NCI-H2029 (cell line): ENCODE measurements around the gene POLR1A.

ENCODE experiments used
- DNase-seq: peaks from one replicate; lab custom pipeline; 2025; lab: John Stamatoyannopoulos, UW

POLR1A gene

DNA sequence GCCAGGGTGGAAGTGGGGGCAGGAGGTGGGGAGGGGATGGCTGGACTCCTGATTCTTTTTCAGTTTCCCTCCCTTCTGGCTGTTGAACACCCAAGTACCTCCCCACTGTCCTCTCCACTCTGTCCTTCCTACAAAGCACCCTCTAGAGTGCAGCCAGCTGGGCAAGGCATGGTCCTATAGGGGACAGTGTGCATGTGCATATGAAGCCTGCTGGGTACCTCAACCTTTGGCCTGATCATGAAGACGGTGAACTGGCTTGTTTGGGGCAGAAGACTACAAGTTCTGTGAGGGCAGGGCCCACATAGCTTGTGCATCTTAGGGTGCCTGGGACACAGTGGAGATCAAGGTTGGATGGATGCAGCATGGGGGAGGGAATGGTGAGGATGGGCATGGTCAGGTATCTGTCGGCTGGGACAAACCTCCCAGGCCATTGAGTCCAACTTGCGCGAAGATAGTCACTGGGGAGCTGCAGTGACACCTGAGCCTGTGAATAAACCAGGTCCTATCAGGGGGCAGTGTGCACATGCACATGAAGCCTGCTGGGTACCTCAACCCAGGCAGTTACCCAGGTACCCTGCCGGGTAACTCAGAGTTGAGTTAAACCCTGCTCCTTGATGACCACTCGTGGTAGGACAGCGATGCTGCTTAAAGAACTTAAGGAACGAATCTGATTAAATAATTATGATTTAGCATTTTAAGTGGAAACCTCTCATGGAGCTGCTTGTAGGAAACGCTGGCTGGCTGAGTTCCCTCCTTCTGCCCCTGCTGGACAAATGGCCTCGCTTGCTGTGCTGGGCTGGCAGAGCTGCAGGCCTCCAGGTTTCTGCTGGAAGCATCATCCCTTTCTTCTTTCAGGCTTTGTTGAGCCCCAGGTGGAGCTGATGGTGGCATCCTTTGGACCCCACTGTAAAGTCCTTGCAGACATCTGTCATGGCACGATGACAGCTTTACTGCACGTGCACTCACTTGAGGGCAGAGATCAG is 84.0 kb downstream of the POLR1A start:
- no peak for DNase-seq

GRCh38 chr2:86020984-86021383 is 84.7 kb downstream of the POLR1A start:
- DNase-seq, result no peak

DNA sequence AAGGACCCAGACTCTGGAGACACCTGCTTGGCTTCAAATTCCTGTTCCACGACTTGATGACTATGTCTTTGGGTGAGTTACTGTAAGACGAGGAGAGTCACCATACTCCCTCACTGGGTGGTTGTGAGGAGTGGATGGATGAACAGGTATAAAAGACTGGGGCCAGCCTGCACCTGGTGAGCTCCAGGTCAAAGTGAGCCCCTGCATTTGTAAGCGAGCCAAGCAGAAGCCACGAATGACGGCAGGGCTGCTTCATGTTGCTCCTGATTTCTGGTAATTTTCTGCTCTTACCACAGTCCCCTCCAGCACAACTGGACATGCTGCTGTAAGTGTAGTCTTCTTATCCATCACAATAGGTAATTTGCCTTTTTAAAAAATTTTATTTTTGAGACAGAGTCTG is 86.6 kb downstream of the POLR1A start:
- DNase-seq, result no peak

DNA sequence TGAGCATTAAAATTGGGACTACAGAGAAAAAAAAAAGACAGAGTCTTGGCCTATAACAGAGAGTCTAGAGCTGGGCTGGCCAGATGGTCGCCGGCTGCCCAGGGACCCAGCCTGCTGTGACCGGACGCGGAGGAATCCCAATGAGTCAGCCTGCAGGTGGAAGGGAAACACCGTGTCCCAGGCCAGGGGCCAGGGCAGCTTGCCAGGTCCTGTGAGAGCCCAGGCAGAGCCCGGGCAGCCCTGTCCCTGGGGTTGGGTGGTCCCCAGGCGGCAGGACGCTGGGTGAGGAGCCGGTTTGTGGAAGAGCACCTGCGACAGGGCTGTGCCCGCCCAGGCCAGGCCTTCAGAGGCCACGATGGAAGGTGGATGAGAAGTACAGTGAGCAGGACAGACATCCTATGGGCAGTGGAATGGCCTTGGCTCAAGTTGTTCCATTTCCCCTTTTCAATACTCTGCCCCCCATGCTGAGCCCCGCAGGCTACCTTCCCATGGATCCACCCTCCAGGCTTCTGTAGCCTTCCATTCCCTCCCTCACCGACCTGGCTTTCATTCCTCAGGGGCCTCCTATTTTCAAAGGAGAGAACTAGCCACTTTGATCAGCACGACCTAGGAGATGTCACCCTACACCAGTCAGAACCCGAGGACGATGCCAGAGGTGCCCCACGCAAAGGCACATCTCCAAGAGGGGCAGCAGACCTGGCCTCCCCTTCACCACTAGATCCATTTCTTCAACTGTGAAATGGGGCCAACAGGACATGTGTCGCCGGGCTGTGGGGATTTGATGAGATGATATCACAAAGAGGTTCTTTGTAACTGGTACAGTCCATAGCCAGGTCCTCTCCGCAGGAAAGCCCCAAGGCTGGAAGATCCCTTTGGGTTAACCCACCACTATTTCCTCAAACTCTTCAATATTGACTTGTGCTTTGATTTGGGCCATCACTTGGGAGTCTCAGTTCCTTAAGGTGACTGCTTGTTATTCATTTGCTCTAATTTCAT is 87.5 kb downstream of the POLR1A start:
- DNase-seq, result no peak

GRCh38 chr2:86016581-86016980 is 89.1 kb downstream of the POLR1A start:
- no peak for DNase-seq

DNA sequence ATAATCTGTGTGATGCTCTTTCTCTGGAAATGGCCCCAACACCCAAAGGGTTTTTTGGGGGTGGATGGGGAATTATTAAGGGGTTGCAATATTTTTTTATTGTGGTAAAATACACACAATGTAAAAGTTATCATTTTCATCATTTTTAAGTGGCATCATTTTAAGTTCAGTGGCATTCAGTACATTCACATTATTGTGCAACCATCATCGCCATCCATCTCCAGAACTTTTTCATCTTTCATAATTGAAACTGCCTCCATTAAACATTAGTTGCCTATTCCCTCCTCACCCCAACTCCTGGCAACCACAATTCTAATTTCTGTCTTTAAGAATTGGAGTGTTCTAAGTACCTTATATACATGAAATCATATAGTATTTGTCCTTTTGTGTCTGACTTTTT is 90.0 kb downstream of the POLR1A start:
- no peak for DNase-seq

- DNase-seq, result no peak
Observed at GRCh38 chr2:86015006-86015405, 90.7 kb downstream of the POLR1A start.

DNA sequence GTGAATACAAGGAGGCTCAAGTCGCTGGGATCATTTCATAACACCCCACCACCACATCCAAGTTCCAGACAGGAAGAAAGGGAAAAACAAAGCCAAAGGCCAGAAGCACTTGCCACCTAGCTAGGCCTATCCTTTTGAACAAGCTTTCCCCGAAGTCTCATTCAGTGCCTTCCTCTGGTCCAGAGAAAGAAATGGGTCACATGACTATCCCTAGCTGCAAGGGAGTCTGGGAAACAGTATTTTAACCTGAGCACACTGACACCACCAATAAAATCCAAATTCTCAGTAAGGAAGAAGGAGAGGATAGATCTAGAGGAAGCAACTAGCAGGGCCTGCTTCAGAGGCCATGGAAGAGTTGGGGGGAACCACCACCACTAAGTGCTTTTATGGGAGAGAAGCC is 91.2 kb downstream of the POLR1A start:
- DNase-seq, result no peak

GRCh38 chr2:86012007-86012712 is 93.5 kb downstream of the POLR1A start:
- DNase-seq, result no peak

DNA sequence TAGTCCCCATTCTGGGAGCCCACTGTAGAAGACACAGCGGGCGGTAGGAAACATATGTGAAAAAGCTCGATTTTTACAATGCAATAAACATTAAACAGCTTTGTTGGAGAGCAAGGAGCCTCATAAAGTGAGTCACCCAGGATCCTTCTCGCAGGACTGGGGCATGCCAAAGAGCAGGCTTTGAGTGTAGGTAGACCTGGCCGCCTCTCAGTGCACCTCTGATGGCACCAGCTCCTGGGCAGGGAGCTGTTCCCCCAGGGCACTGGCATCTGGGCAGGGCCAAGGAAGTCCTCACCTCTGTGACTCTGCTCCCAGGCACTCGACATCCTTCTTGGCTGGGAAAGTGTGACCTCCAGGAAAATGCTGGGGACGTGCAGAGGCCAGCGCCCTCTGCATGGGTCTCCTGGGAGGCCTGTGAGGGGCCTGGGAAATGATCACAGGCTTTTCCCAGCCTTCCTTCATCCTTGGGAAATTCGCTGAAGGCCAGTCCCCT is 94.2 kb downstream of the POLR1A start:
- DNase-seq, result no peak

DNA sequence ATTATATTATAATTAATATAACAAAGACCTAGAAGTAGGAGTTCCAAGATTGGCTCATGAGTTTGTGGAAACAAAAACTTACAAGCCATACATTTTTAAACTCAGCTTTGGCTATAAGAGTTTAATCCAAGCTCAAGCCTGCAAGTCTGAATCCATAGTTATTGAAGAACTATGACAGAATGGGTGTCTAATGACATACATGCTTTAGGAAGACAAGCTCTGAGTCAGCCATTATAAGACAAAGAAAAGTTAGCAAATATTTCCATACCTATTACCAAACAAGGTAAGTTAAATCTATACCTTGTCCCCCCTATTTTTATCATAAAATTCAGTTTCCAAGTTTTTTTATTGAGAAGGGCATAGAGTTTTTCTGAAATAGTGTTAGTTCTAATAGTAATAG is 95.6 kb downstream of the POLR1A start:
- DNase-seq, result no peak

- no peak for DNase-seq
Observed at GRCh38 chr2:86006524-86006923, 99.2 kb downstream of the POLR1A start.

DNA sequence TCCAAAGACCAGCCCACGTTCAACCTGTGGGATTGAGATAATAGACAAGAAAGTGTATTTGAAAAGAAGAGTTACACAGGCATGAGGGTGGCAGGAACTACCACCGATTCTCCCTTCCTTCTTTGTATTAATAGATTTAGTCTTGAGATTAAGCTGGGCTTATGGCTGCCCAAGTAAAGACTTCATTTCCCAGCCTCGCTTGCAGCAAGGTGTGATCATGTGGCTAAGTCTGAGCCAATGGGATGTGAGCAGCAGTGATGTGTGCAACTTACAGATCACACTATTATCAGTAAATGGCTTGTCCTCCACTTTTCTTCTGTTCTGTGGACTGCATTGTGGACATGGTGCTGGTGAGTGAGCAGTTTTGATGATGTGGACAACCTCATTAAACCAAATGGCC is 101.7 kb downstream of the POLR1A start:
- no peak for DNase-seq

DNA sequence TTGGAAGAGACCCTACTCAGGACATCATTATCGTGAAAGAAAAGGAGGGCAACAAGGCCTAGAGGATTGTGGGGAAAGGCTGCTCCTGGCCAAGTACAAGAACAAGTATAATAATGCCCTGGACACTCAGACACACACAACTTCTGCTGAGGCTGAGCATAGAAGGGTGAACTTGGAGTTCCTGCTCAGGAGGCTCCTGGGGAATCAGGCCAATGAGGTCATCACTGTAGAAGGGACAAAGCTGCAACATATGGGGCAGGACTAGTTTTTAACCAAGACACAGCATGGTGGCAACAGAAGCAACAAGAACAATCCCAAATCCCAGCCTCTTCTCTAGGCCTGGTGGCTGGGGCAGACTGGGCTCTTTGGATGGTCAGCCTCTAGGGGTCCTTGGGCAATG is 102.6 kb downstream of the POLR1A start:
- no peak for DNase-seq

DNA sequence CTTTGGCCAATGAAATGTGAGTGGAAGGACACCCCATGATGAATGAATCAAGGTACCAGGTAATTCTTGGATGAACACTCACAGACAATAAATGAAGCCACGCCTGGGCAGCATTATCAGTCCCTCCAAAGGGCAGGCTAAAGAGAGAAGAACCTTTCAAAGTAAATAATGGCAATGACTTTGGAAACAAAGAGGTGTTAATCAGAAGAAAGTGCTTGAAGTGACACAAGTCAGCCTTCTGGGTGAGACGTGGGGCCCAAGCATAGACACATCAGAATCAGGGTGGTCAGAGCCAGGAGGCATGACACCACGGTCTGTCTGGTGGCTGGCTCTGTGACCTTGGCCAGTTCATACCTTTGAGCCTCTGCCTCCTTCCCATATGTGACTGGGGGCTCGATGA is 103.3 kb downstream of the POLR1A start:
- DNase-seq, result no peak

DNA sequence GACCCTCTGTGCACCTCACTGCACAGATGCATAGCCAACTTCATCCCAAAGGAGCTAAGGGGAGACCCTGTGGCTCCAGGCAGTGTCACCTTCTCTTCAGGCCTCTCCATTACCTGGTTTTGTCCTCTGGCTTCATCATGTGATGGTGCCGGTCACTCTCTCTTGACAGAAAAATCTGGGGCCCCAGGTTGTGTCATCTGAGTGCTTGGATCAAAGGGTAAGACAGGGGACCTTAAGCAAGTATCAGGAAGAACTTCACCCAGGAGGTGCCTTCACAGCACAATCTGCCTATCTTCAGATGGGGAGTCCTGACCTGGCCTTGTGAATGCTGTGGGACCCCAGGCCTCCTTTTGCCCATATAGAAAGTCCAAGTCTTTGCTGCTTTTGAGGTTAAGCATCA is 104.4 kb downstream of the POLR1A start:
- no peak for DNase-seq

DNA sequence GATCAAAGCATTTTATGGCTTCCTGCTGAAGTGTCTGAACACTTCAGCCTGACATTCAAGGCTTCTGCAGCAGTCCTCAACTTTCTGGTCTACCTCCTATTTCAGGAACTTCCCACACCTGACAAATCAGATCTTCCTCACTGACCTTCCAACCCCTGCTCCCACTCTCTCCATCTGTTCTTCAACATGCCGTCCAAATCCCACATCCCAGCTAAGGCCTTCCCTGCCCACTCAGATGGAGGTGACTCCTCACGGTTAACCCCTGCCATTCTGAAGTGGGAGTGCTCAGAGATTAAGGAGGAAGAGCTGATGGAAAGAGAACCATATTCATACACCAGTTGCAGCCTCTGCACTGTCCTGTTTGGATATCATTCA is 104.8 kb downstream of the POLR1A start:
- DNase-seq, result no peak

GRCh38 chr2:86000131-86000937 is 105.4 kb downstream of the POLR1A start:
- no peak for DNase-seq

DNA sequence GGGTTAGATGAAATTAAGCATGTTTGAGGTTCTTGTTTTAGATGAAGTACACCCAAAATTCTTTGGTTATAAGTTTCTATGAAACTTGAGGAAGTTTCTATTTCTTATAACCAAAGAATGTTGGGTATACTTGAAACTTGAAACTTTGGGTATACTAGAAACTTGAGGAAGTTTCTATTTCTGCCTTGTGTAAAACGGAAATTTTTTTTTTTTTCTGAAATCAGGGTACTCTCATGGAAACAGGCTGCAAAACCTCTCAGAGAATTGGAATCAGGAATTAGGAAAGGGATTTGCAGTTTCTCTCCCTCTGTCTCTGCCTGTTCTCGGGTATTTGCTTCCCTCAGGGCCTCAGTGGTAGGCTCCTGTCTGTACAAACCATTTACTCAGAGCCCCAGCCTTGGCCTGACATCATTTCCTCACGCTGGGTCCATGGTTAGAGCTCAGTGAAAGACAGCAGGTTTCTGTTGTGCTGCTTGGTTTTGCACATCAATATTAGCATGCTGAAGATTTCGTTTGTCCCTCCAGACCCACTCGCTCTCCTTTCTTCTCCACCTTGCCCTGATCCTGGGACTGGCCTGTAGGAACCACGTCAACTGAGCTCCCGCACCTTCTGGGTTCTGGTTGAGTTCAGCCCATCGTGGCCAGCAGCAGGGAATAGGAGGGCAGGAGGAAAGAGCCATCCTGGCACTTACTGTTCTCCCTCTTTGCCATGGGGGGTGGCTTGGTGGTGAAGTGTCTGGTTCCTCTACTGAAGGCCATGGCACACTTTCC is 106.4 kb downstream of the POLR1A start:
- DNase-seq, result no peak
